Esophagus muscularis mucosa (tissue), 4 donors: ENCODE data around the gene A4GNT. TPM values are rescaled to one million over a fixed set of nuclear protein-coding genes. Genes with fewer than 3 reads are reported as not detected.
A peak's percentile ranks its signal among the peaks of the same experiment; 100 is the strongest.

Experiments
- DNase-seq: peaks from one replicate; pipeline ENCODE4 v3.0.0-alpha.2; 2017; ENCODE audit errors: extremely low spot score
- H3K27ac ChIP-seq, 4 donors: fragments of 200-600 bp; sonication (generic); replicated peaks in 1 of 4; 1 replicate in 3 of 4; 2 replicates in 1 of 4; pipeline ENCODE4 v1.5.1; 2016 to 2019; ENCODE audit warnings: mild to moderate bottlenecking in 1 of 4
- H3K27me3 ChIP-seq, 4 donors: fragments of 200-600 bp; sonication (generic); one replicate each; pipeline versions ENCODE4 v1.5.1 to v1.6.0; 2016 to 2019
- H3K36me3 ChIP-seq, 4 donors: fragments of 200-600 bp; sonication (generic); one replicate each; pipeline ENCODE4 v1.5.1; 2016 to 2019
- H3K4me1 ChIP-seq, 4 donors: fragments of 200-600 bp; sonication (generic); one replicate each; pipeline ENCODE4 v1.5.1; 2016 to 2019
- H3K4me3 ChIP-seq, 4 donors: fragments of 200-600 bp; sonication (generic); 1 replicate in 2 of 4; 2 replicates in 2 of 4; pipeline ENCODE4 v1.5.1; 2016 to 2019; ENCODE audit warnings: mild to moderate bottlenecking in 4 of 4, moderate library complexity in 1 of 4
- H3K9me3 ChIP-seq, 4 donors: fragments of 200-600 bp; sonication (generic); 1 replicate in 3 of 4; 2 replicates in 1 of 4; pipeline ENCODE4 v1.5.1; 2016 to 2019
- EP300 ChIP-seq: sonication (generic); formaldehyde crosslinking; IDR thresholded peaks from one replicate; pipeline ENCODE4 v1.6.1; 2017; ENCODE audit warnings: antibody characterized with exemption
- POLR2A ChIP-seq: fragments of 450-650 bp; IDR thresholded peaks from one replicate; pipeline ENCODE4 v1.6.1; 2017; ENCODE audit warnings: antibody characterized with exemption, moderate library complexity, mild to moderate bottlenecking, low read depth
- POLR2AphosphoS5 ChIP-seq, 2 donors: sonication (generic); formaldehyde crosslinking; IDR thresholded peaks; one replicate each; pipeline ENCODE4 v1.6.1; 2017; ENCODE audit warnings: antibody characterized with exemption in 2 of 2
- WGBS: methylation state at CpG from one replicate; pipeline ENCODE4 v1.1.5; 2018; 5-methylcytosine and 5-hydroxymethylcytosine counted together
- intact Hi-C: fragments of 100-400 bp; cut with DNase I; formaldehyde crosslinking; loops from one replicate; pipeline ENCODE4 v1.15.1; 2023
- total RNA-seq, 4 donors: library from RNA; depleted of rRNA; stranded (reverse); fragments of >200 nt; gene quantifications; one replicate each; pipeline versions ENCODE4 v1.1.0 to v1.2.1, GENCODE V29; 2016
- TF ChIP-seq, protein P1 (sequence below), 3 experiments: fragments of 200-600 bp in 2 of 3; fragments of 450-650 bp in 1 of 3; sonication (generic) in 2 of 3; IDR thresholded peaks; one replicate each; pipeline ENCODE4 v1.5.1; 2017 to 2019; ENCODE audit warnings: antibody characterized with exemption in 3 of 3, mild to moderate bottlenecking in 2 of 3, moderate library complexity in 1 of 3

The A4GNT gene
- total RNA-seq, 4 donors from 2014 or later = not detected

DNA sequence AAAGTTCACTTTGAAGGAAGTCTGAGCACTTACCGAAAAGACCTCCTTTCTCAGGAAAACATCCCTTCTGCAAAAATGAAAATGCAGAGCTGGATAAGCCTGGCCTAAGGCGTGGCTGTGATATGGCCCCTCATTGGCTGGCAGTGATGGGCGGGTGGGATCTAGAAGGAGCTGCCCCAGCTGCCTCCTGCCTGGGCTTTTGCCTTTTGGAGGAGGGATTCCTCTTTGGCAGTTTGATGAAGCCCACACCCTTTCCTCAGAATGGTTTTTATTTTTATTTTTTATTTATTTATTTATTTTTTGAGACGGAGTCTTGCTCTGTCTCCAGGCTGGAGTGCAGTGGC lies 12.8 kb downstream of the A4GNT start:
- Histone ChIP-seq H3K4me3 (no peak overlapping the region), H3K9me3 (no peaks in the 10 kb centered on the region), H3K27me3 (no peaks in the 10 kb centered on the region), H3K36me3 (no peaks in the 10 kb centered on the region), H3K27ac (no peak overlapping the region), H3K4me1 (peaks cover 9 to 25% (median 18%) of the 10 kb centered on the region in 4 donors)
- no peak for DNase-seq
- TF ChIP-seq POLR2A (no peak), EP300 (no peak), POLR2AphosphoS5 (IDR thresholded peaks at IDR 0.05) (no peak)
- TF ChIP-seq, protein P1, sequence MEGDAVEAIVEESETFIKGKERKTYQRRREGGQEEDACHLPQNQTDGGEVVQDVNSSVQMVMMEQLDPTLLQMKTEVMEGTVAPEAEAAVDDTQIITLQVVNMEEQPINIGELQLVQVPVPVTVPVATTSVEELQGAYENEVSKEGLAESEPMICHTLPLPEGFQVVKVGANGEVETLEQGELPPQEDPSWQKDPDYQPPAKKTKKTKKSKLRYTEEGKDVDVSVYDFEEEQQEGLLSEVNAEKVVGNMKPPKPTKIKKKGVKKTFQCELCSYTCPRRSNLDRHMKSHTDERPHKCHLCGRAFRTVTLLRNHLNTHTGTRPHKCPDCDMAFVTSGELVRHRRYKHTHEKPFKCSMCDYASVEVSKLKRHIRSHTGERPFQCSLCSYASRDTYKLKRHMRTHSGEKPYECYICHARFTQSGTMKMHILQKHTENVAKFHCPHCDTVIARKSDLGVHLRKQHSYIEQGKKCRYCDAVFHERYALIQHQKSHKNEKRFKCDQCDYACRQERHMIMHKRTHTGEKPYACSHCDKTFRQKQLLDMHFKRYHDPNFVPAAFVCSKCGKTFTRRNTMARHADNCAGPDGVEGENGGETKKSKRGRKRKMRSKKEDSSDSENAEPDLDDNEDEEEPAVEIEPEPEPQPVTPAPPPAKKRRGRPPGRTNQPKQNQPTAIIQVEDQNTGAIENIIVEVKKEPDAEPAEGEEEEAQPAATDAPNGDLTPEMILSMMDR (IDR thresholded peaks at IDR 0.05) = no peak
- 61% methylated on average over 4 of the region's 4 CpGs for WGBS
- intact Hi-C loops = loop anchor here (2.0 kb wide), 1 partner anchor 51 kb away; no protein-coding TSS in a partner anchor

- WGBS = 39% methylated on average over 8 of the region's 8 CpGs
- DNase-seq = no peak
Measured at GRCh38 chr3:138118612-138119422, 13.4 kb downstream of the A4GNT start.

DNA sequence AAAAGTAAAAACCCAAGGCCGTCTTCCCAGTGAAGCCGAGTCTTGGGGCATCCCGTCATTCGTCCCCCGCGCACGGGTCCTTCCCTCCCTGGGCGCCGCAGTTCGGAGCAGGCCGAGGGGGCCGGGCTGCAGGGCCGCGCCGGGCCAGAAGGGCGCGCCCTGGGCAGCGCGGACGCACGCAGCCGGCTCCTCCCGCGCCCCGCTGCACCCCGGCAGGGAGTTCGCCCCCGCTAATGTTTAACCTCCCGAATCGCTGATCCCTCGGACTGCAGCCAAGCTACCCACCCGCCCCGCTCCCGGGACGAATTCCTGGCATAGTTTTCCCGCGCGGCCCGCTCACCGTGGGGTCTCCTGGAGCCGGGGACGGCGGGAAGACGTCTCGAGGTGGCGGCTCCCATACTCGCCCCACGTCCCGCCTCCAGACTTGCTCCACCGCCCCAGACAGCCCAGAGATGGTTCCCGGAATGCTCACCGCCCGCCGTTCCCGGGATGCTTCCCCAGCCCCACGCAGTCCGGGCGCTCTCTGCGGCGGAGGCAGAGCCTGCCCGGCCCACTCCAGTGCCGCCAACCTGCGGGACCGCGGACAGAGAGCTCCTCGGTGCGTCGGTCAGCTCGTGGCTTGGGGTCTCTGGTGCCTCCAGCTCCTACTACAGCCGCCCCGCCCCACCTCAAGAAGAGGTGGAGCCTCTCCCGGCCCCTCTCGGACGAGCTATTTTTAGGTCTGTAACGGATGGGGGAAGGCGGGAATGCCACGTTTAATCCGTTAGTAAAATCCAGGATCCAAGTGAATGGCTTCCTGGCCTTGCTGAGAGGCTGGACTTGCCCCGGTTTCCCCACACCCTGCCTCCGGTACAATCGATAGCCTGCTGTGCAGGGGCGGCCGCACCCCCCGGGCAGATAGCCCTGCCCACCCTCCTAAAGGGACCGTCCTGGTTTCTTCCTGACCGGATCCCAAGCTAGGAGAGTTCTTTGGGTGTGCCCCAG lies 16.9 kb downstream of the A4GNT start, which contains the start of gene DZIP1L:
Gene DZIP1L (minus strand): TSS at position 621 of the 984 bp plus-strand sequence. CDS start 11,637 bp downstream, outside the sequence.
- Histone ChIP-seq H3K4me1 (peaks cover 18 to 46% (median 37%) of the 10 kb centered on the region in 4 donors), H3K9me3 (no peaks in the 10 kb centered on the region), H3K36me3 (peaks cover 0 to 7% (median 2%) of the 10 kb centered on the region in 4 donors), H3K4me3 (peak within 1 kb of the TSS; percentile 72 to 85 (median 74)), H3K27ac (peak within 1 kb of the TSS; percentile 86 to 95 (median 92)), H3K27me3 (no peaks in the 10 kb centered on the region)
- TF ChIP-seq POLR2A (no peak), POLR2AphosphoS5 (IDR thresholded peaks at IDR 0.05) (peak; percentile 49 to 83), EP300 (no peak)
- TF ChIP-seq, protein P1 (IDR thresholded peaks at IDR 0.05) = peak; percentile 54 to 78 (median 59)
- no peak for DNase-seq
- intact Hi-C loops = no loop called here
- under 1% methylated on average over 37 of the region's 86 CpGs for WGBS

More at GRCh38 chr3:138118612-138119422, 13.4 kb downstream of the A4GNT start:
- intact Hi-C loops = loop anchor here (2.0 kb wide), 1 partner anchor 50 kb away; no protein-coding TSS in a partner anchor
- no peak for TF ChIP-seq POLR2A
- TF ChIP-seq, protein P1 (IDR thresholded peaks at IDR 0.05) = peak; percentile 61 to 91 (median 78)
- no peak overlapping the region for H3K4me3 ChIP-seq
- no peak overlapping the region for H3K27ac ChIP-seq
- H3K36me3 ChIP-seq = no peaks in the 10 kb centered on the region
- no peaks in the 10 kb centered on the region for H3K27me3 ChIP-seq
- H3K4me1 ChIP-seq = peaks cover 9 to 31% (median 24%) of the 10 kb centered on the region in 4 donors
- no peaks in the 10 kb centered on the region for H3K9me3 ChIP-seq

GRCh38 chr3:138114431-138114918 lies 17.7 kb downstream of the A4GNT start:
- peaks cover 18 to 46% (median 37%) of the 10 kb centered on the region in 4 donors for H3K4me1 ChIP-seq
- no peaks in the 10 kb centered on the region for H3K27me3 ChIP-seq
- WGBS = 12% methylated on average over 8 of the region's 9 CpGs
- peaks cover 0 to 7% (median 2%) of the 10 kb centered on the region in 4 donors for H3K36me3 ChIP-seq
- no peak for TF ChIP-seq POLR2AphosphoS5 (IDR thresholded peaks at IDR 0.05)
- TF ChIP-seq EP300 = no peak
- TF ChIP-seq, protein P1 (IDR thresholded peaks at IDR 0.05) = no peak
- TF ChIP-seq POLR2A = no peak
- H3K4me3 ChIP-seq = peak overlapping the region; percentile 72 to 85 (median 74)
- H3K27ac ChIP-seq = peak overlapping the region; percentile 86 to 95 (median 92)
- no peak for DNase-seq
- intact Hi-C loops = no loop called here
- no peaks in the 10 kb centered on the region for H3K9me3 ChIP-seq
